Activated CD8-positive, alpha-beta T cell treated with anti-CD3 and anti-CD28 coated beads, Interleukin-2, amount 10 ng/mL, durations not matched to agents 7 days and 5 days (primary cell): ENCODE results near the gene BMAL2. TPM values are rescaled to one million over a fixed set of nuclear protein-coding genes. Genes with fewer than 3 reads are reported as not detected.

Source experiments
- ATAC-seq: fragments of 150-1000 bp; cut with Tn5 transposase; one replicate; pipeline ENCODE4 v1.10.0; 2021; ENCODE audit warnings: moderate library complexity
- CTCF ChIA-PET: fragments of 350-600 bp; sonication (Branson Sonifier 250); formaldehyde crosslinking; loops from one replicate; lab custom pipeline; 2021; ENCODE audit warnings: antibody characterized with exemption; lab: Charles Lee
- POLR2A ChIA-PET: fragments of 350-600 bp; sonication (Branson Sonifier 250); formaldehyde crosslinking; loops from one replicate; lab custom pipeline; 2021; ENCODE audit warnings: antibody characterized with exemption; lab: Charles Lee
- DNase-seq: peaks from one replicate; pipeline ENCODE4 v3.0.0-alpha.2; 2020
- H3K27ac Mint-ChIP-seq: one replicate; pipeline ENCODE4 v1.8.0; 2021; ENCODE audit warnings: mild to moderate bottlenecking, mixed read lengths
- H3K27me3 Mint-ChIP-seq: one replicate; pipeline ENCODE4 v1.8.0; 2021; ENCODE audit warnings: low read depth, mixed read lengths
- H3K36me3 Mint-ChIP-seq: one replicate; pipeline ENCODE4 v1.8.0; 2021; ENCODE audit warnings: low read depth, mixed read lengths
- H3K4me1 Mint-ChIP-seq: one replicate; pipeline ENCODE4 v1.8.0; 2021; ENCODE audit warnings: low read depth, mixed read lengths
- H3K4me3 Mint-ChIP-seq: one replicate; pipeline ENCODE4 v1.8.0; 2021; ENCODE audit warnings: mild to moderate bottlenecking, mixed read lengths
- H3K9me3 Mint-ChIP-seq: one replicate; pipeline ENCODE4 v1.8.0; 2022; ENCODE audit warnings: mixed read lengths; ENCODE audit not compliant: insufficient read depth
- total RNA-seq, 2 experiments: library from RNA; stranded (reverse); gene quantifications; one replicate each; pipeline ENCODE4 v1.2.3, GENCODE V29; 2021

The BMAL2 gene
- total RNA-seq, 2 experiments from 2014 or later: 17.9 to 18.3 TPM

GRCh38 chr12:27299102-27299501, 33.5 kb upstream of the BMAL2 start:
- Mint-ChIP-seq H3K4me1 (no peaks in the 10 kb centered on the region), H3K27ac (no peak overlapping the region), H3K36me3 (peaks cover 15% of the 10 kb centered on the region), H3K4me3 (no peak overlapping the region), H3K9me3 (no peaks in the 10 kb centered on the region), H3K27me3 (no peaks in the 10 kb centered on the region)
- CTCF ChIA-PET: interaction anchor here (0.6 kb wide), 1 partner anchor 255 kb away, joined by 3 read pairs; no protein-coding TSS in a partner anchor
- ATAC-seq: no peak
- POLR2A ChIA-PET: no interaction called here
- no peak for DNase-seq

GRCh38 chr12:27300226-27300625, 32.4 kb upstream of the BMAL2 start:
- POLR2A ChIA-PET: no interaction called here
- no peak overlapping the region for H3K4me3 Mint-ChIP-seq
- no peaks in the 10 kb centered on the region for H3K4me1 Mint-ChIP-seq
- no peak overlapping the region for H3K27ac Mint-ChIP-seq
- DNase-seq (no peak), ATAC-seq (no peak)
- H3K36me3 Mint-ChIP-seq: peaks cover 15% of the 10 kb centered on the region
- CTCF ChIA-PET: no interaction called here
- H3K9me3 Mint-ChIP-seq: no peaks in the 10 kb centered on the region
- no peaks in the 10 kb centered on the region for H3K27me3 Mint-ChIP-seq

- Mint-ChIP-seq H3K27ac (no peak overlapping the region), H3K27me3 (no peaks in the 10 kb centered on the region), H3K36me3 (peaks cover 15% of the 10 kb centered on the region), H3K9me3 (no peaks in the 10 kb centered on the region), H3K4me1 (peaks cover 3% of the 10 kb centered on the region), H3K4me3 (no peak overlapping the region)
- DNase-seq (no peak), ATAC-seq (no peak)
- ChIA-PET CTCF (interaction anchor here (0.9 to 8.4 kb wide), 10 partner anchors 29 to 401 kb away, joined by 3 to 193 read pairs (median 8); partner anchors contain the start of genes BMAL2, MED21, STK38L and TM7SF3), POLR2A (interaction anchor here (0.6 kb wide), 1 partner anchor 64 kb away, joined by 4 read pairs; no protein-coding TSS in a partner anchor)
Observed at GRCh38 chr12:27303139-27304111, 29.2 kb upstream of the BMAL2 start.

GRCh38 chr12:27304856-27305255, 27.8 kb upstream of the BMAL2 start:
- no peaks in the 10 kb centered on the region for H3K9me3 Mint-ChIP-seq
- ChIA-PET CTCF (interaction anchor here (1.2 to 8.4 kb wide), 18 partner anchors 8 to 471 kb away, joined by 3 to 193 read pairs (median 7); partner anchors contain the start of genes BMAL2, ITPR2, MED21 and STK38L), POLR2A (no interaction called here)
- H3K4me3 Mint-ChIP-seq: no peak overlapping the region
- peaks cover 12% of the 10 kb centered on the region for H3K36me3 Mint-ChIP-seq
- no peak overlapping the region for H3K27ac Mint-ChIP-seq
- no peak for DNase-seq
- no peaks in the 10 kb centered on the region for H3K27me3 Mint-ChIP-seq
- peaks cover 12% of the 10 kb centered on the region for H3K4me1 Mint-ChIP-seq
- ATAC-seq: no peak

GRCh38 chr12:27305673-27306456, 26.8 kb upstream of the BMAL2 start:
- peak; percentile 53 for ATAC-seq
- Mint-ChIP-seq H3K27ac (no peak overlapping the region), H3K4me1 (peaks cover 15% of the 10 kb centered on the region), H3K4me3 (no peak overlapping the region), H3K36me3 (peaks cover 13% of the 10 kb centered on the region), H3K27me3 (no peaks in the 10 kb centered on the region), H3K9me3 (no peaks in the 10 kb centered on the region)
- ChIA-PET CTCF (interaction anchor here (0.7 to 8.4 kb wide), 33 partner anchors 9 to 472 kb away, joined by 3 to 193 read pairs (median 5); partner anchors contain the start of genes BMAL2, ITPR2, MED21 and STK38L), POLR2A (interaction anchor here (0.6 to 1.8 kb wide), 3 partner anchors 172 to 290 kb away, joined by 3 to 6 read pairs (median 3); no protein-coding TSS in a partner anchor)
- no peak for DNase-seq

GRCh38 chr12:27309293-27309994, 23.2 kb upstream of the BMAL2 start:
- Mint-ChIP-seq H3K36me3 (peaks cover 11% of the 10 kb centered on the region), H3K27me3 (no peaks in the 10 kb centered on the region), H3K4me1 (peaks cover 15% of the 10 kb centered on the region), H3K27ac (peak overlapping the region; percentile 63), H3K4me3 (no peak overlapping the region), H3K9me3 (no peaks in the 10 kb centered on the region)
- ChIA-PET CTCF (interaction anchor here (1.0 to 8.4 kb wide), 3 partner anchors 12 to 290 kb away, joined by 3 to 193 read pairs (median 4); partner anchors contain the start of genes MED21 and TM7SF3), POLR2A (no interaction called here)
- ATAC-seq (no peak), DNase-seq (no peak)

GRCh38 chr12:27309995-27310315, 22.7 kb upstream of the BMAL2 start:
- ATAC-seq (no peak), DNase-seq (no peak)
- H3K4me3 Mint-ChIP-seq: no peak overlapping the region
- CTCF ChIA-PET: interaction anchor here (8.4 kb wide), 1 partner anchor 291 kb away, joined by 193 read pairs; the partner anchor contains the start of genes MED21 and TM7SF3
- H3K27ac Mint-ChIP-seq: no peak overlapping the region
- H3K27me3 Mint-ChIP-seq: no peaks in the 10 kb centered on the region
- POLR2A ChIA-PET: no interaction called here
- H3K9me3 Mint-ChIP-seq: no peaks in the 10 kb centered on the region
- H3K36me3 Mint-ChIP-seq: peaks cover 14% of the 10 kb centered on the region
- peaks cover 15% of the 10 kb centered on the region for H3K4me1 Mint-ChIP-seq

GRCh38 chr12:27316947-27317346, 15.7 kb upstream of the BMAL2 start:
- peaks cover 14% of the 10 kb centered on the region for H3K36me3 Mint-ChIP-seq
- POLR2A ChIA-PET: interaction anchor here (0.8 kb wide), 1 partner anchor 9 kb away, joined by 3 read pairs; no protein-coding TSS in a partner anchor
- DNase-seq: no peak
- no peak for ATAC-seq
- H3K9me3 Mint-ChIP-seq: no peaks in the 10 kb centered on the region
- H3K4me1 Mint-ChIP-seq: no peaks in the 10 kb centered on the region
- H3K4me3 Mint-ChIP-seq: no peak overlapping the region
- CTCF ChIA-PET: interaction anchor here (2.4 kb wide), 1 partner anchor 11 kb away, joined by 15 read pairs; no protein-coding TSS in a partner anchor
- no peaks in the 10 kb centered on the region for H3K27me3 Mint-ChIP-seq
- no peak overlapping the region for H3K27ac Mint-ChIP-seq

- H3K4me3 Mint-ChIP-seq: no peak overlapping the region
- no peak for ATAC-seq
- DNase-seq: no peak
- ChIA-PET CTCF (interaction anchor here (2.2 kb wide), 1 partner anchor 13 kb away, joined by 5 read pairs; no protein-coding TSS in a partner anchor), POLR2A (no interaction called here)
- H3K4me1 Mint-ChIP-seq: no peaks in the 10 kb centered on the region
- H3K9me3 Mint-ChIP-seq: no peaks in the 10 kb centered on the region
- no peak overlapping the region for H3K27ac Mint-ChIP-seq
- peaks cover 13% of the 10 kb centered on the region for H3K36me3 Mint-ChIP-seq
- no peaks in the 10 kb centered on the region for H3K27me3 Mint-ChIP-seq
Observed at GRCh38 chr12:27319409-27319808, 13.2 kb upstream of the BMAL2 start.

- ChIA-PET CTCF (interaction anchor here (2.2 kb wide), 1 partner anchor 14 kb away, joined by 5 read pairs; no protein-coding TSS in a partner anchor), POLR2A (no interaction called here)
- H3K27ac Mint-ChIP-seq: no peak overlapping the region
- H3K4me3 Mint-ChIP-seq: no peak overlapping the region
- no peaks in the 10 kb centered on the region for H3K27me3 Mint-ChIP-seq
- H3K9me3 Mint-ChIP-seq: no peaks in the 10 kb centered on the region
- H3K36me3 Mint-ChIP-seq: peaks cover 10% of the 10 kb centered on the region
- DNase-seq (no peak), ATAC-seq (no peak)
- no peaks in the 10 kb centered on the region for H3K4me1 Mint-ChIP-seq
Observed at GRCh38 chr12:27319848-27320247, 12.8 kb upstream of the BMAL2 start.
